GM18508 (cell line): Measurements from ENCODE around the gene CHCHD6.

Experiments
- ATAC-seq: cut with Tn5 transposase; IDR thresholded peaks from one replicate; pipeline ENCODE4 v1.9.1; 2021; ENCODE audit warnings: moderate number of reproducible peaks; ENCODE audit not compliant: insufficient read depth, unreplicated experiment

Gene CHCHD6

DNA sequence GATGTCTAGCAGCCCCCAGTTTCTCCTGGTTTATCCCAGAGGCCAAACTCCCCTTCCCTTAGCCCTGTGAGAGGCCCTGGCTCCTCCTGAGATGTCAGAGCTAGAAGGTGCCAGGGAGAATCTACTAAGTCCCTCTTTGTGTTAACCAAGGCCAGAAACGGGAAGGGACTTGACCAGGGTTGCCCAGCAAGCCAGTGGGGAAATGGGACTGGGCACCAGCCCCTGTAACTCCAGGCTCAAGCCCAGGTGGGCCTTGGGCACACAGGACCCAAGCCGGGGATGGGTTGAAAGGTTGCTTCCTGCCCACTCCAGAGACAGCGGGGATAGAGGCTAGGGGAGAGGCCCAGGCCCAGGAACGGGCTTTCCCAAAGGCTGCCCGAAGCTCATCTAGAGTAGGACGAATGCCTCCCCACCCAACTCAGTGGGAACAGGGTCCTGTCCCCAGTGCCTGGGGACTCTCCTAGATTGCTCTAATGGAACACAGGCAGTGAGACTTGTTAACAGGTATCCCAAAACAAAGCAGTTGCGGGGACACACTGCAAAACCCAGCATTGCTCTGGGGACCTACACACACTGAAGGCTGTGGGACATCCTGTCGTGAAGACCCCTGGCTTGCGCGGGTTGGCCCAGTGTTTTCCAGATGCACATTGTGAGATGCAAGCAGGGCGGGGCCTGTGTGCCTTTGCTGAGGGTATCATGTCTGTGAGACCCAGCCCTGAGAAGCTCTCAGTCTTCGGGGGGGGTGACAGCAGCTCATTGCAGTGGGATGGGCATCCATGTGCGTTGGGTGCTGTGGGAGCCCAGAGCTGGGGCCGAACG is 36.2 kb upstream of the CHCHD6 start:
- no peak for ATAC-seq

- no peak for ATAC-seq
These were observed 35.3 kb upstream of the CHCHD6 start for GRCh38 chr3:126668450-126669401.

DNA sequence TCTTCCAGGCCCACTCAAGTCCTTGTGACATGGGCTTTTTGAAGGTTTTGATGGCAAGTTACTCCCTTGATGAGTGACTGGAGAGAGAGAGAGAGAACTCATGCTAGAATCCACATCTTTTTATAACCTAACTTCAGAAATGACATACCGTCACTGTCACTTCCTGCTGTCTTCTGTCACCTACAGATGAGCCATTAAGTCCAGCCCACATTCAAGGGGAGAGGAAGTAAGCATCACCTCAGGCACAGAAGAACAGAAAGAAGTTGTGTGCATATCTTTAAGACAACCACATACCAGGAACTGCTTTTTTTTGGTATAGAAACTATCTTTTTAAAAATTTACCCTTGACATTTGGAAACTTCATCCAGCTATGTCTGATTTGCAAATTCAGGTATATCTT is 32.5 kb upstream of the CHCHD6 start:
- no peak for ATAC-seq

DNA sequence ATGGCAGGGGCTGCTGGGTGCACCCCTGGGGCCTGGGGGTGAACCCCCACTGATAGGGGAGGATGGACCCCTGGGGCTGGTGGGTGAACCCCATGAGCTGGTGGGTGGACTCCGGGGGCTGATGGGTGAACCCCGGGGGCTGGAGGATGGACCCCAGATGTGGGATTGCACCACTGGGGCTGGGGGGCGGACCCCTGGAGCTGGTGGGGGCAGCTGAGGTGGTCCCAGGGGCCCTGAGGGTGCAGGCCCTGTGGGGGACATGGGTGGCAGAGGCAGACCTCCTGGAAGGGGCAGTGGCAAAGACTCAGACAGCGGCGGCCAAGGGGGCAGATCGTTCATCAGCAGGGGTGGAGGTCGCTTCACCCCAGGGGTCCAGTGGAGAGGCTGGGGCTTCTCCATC is 31.7 kb upstream of the CHCHD6 start:
- ATAC-seq = no peak

DNA sequence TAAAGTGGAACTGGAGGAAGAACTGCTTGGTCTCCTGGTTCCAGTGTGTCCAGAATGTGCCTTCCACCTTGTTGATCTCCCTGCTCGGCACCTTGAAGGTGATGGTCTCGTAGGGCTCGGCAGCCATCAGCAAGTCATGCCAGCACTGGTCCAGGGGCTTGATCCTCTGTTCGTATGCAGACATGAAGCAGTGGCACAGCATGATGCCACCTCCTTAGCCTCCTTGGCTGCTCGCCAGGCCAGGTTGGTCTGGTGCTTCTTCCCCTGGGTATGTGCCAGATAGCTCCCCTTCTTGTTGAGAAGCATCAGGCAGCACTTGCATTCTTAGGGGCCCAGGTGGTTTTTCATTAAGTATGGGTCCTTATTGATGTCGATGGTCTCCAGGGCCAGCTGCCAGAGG is 31.3 kb upstream of the CHCHD6 start:
- no peak for ATAC-seq

- ATAC-seq = no peak
These were observed 26.9 kb upstream of the CHCHD6 start for GRCh38 chr3:126676919-126677705.

DNA sequence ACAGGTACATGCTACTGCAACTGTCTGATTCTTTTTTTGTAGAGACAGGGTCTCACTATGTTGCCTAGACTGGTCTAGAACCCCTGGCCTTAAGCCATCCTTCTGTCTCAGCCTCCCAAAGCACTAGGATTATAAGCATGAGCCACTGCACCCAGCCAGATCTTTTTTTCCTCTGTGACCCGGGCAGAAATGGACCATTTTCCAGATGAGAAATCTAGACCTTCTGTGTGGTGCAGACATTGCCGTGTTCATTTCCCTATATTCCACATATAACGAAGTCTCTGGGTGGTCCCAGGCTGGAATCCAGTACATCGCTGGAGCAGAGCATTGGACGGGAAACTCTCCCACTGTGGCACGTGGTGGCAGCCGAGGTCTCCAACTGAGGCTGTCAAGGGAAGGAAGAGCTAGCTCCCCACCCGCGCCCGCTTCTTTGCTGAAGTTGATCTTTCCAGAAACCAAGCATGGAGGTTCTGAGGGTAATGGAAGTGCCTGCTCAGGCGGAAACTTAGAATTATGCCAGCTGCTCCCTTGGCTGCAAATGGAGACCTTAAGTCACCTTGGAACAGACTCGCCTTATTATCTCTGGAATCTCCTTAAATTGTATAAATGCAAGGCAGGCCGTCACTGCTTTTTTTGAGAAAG is 26.1 kb upstream of the CHCHD6 start:
- no peak for ATAC-seq

DNA sequence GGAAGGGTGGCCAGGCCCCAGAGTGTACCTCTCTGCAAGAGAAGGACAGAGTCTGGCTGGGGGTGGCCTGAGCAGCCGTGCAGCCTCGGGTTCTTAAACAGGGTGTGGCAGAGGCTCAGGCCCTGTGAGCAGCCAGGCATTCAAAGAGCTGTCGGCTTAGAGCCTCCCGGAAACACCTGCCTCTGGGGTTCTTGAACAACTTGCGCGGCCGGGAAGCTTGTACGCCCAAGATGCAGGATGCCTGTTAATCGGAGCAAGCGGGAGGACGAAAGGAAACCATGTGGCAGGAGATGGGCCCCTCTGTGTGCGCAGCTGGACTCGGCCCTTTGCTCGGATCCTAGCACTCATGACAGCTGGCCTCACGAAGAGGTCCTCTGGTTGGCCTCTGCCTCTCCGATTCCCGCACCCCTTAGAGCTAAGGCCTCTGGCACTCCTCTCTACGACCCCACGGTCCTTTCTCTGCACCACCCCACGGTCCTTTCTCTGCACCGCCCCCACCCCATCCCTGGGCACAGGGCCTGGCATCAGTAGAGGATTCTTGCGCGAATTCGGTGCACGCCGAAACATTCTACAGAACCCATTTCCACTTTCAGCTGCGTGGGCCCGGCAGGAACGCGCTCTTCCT is 25.2 kb upstream of the CHCHD6 start:
- ATAC-seq = no peak

GRCh38 chr3:126679318-126679751 is 24.7 kb upstream of the CHCHD6 start:
- ATAC-seq = no peak

DNA sequence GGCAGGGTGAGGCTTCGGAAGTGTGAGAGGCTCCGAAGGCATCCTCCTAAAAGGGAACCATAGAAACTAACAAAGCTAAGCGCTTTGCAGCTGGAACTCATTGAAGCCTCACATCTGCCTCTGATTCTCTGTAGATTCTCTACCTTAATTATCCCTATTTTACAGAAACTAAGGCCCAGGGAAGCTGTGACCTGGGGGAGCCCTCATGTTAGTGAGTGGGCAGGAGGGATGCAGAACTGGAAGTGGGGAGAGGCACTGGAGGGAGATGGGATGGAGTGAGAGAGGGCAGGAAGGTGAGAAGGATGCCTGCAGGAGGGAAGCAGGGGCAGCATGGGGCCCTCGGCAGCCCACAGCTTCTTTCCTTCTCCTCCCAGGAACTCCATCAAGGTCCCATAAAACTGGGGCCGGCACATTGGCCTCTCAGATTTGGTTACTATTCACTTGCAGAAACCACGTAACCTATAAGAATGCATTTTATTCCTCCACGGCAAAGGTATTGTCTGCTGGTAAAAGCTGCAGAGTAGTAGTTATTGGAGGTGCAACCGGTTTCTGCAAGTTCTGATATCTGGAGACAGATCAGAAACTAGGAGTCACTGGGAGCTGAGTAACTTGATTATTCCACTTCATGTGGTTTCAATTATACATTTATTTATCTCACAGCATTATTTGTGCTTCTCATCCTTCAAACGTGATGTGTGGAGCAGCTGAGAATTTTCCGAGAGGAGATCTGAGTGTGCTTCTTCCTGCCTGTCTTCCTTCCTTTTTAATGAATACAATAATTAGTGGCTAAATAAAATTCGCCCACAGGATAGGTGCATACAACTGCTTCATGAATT is 24.0 kb upstream of the CHCHD6 start:
- no peak for ATAC-seq

DNA sequence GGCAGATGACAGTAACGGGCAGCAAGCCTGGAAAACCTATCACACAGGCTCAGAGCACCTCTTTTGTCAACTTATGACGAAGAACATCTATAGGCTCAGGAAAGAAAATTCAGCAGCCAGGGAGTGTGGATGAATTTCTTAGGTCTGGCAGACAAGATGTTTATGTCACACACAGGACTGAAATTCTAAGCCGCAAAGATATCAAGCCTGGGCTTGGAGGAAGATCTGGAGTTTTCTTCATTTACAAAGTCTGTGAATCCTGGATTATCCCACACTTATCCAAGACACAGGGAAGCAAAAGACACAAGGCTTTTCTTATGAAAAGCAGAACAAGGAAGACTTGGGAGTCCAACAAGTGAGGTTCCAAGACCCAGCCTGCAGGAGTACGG is 23.4 kb upstream of the CHCHD6 start:
- no peak for ATAC-seq

- ATAC-seq = no peak
These were observed 22.0 kb upstream of the CHCHD6 start for GRCh38 chr3:126682009-126682408.

- ATAC-seq = no peak
These were observed 21.0 kb upstream of the CHCHD6 start for GRCh38 chr3:126683069-126683468.

GRCh38 chr3:126684218-126684751 is 19.8 kb upstream of the CHCHD6 start:
- ATAC-seq = no peak

GRCh38 chr3:126685021-126685420 is 19.0 kb upstream of the CHCHD6 start:
- ATAC-seq = no peak

DNA sequence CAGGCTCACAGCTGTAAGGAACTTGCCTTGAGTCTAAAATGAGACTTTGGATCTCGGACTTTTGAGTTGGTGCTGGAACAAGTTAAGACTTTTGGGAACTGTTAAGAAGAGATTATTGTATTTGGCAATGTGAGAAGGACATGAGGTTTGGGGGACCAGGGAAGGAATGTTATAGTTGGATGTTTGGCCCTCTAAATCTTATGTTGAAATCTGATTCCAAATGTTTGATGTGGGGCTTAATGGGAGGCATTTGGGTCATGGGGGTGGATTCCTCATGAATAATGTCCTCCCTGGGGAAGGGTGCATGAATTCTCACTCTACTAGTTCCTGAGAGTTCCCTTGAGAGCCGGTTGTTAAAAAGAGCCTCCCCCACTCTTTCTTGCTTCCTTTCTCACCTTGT is 18.5 kb upstream of the CHCHD6 start:
- no peak for ATAC-seq

GRCh38 chr3:126691765-126692164 is 12.3 kb upstream of the CHCHD6 start:
- ATAC-seq = no peak

GRCh38 chr3:126692858-126693257 is 11.2 kb upstream of the CHCHD6 start:
- no peak for ATAC-seq

GRCh38 chr3:126693921-126694320 is 10.1 kb upstream of the CHCHD6 start:
- ATAC-seq = no peak
